Dermis microvascular lymphatic vessel endothelial cell (primary cell): Measurements from ENCODE around the gene HPS4. TPM values are rescaled to one million over a fixed set of nuclear protein-coding genes. Genes with fewer than 3 reads are reported as not detected.
"Not testable (repeated sequence)": the region's sequence is repeated elsewhere in the genome, so short reads cannot be mapped to it uniquely, and the experiment has no call there.

Experiments
- DNase-seq, 2 donors: peaks; one replicate each; pipeline versions ENCODE4 v3.0.0 to v3.0.0-alpha.2; 2010; ENCODE audit warnings: low read depth in 2 of 2
- total RNA-seq: library from RNA; depleted of rRNA; stranded (reverse); fragments of >200 nt; gene quantifications from 2 replicates; pipeline ENCODE4 v1.2.1, GENCODE V29; 2014

The HPS4 gene
- 11.6 and 15.2 TPM in 2 replicates for total RNA-seq

DNA sequence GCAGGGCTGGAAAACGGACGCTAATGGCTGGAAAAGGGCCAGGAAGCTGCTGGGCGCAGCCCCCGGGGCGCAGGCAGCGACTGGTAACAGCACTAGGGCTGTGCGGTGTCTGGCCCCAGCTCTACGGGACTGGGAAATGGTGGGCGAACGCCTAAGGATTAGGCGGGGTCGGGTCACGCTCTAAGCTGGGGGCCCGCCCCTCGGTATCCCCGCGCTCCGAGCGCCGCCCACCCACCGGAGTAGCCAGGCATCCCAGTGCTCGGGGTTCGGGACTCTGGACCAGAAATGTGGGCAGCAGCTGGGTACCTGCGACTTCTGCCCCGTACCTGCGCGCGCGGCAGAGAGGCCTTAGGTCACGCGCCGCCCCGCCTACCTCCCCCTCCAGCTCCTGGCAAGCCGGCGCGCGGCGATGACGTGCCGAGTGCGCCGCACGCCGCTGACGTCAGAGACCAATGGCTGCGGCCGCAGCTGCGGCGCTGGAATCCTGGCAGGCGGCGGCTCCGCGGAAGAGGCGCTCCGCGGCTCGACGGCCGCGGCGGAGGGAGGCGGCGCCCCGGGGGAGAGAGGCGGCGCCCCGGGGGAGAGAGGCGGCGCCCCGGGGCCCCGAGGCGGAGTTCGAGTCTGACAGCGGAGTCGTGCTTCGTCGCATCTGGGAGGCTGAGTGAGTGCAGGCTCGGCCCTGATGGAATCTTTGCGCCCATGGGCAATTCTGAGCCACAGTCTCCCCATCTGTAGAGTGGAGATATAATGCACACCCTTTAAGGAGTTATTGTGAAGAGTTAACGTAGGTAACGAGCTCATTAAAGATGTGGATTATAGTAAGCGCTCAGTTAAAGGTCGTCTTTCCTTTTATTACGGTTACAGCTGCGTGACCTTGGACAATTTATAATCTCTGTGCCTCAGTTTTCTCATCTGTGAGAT lies at the start of gene HPS4, which contains the start of gene SRRD:
Gene HPS4 (minus strand): TSS at position 345 of the 921 bp plus-strand sequence. CDS start 2,021 bp downstream, outside the sequence.
Gene SRRD (plus strand): TSS at position 439 of the 921 bp plus-strand sequence. CDS start 14 bp downstream, at position 453.
- DNase-seq: peak; percentile 75 to 94

DNA sequence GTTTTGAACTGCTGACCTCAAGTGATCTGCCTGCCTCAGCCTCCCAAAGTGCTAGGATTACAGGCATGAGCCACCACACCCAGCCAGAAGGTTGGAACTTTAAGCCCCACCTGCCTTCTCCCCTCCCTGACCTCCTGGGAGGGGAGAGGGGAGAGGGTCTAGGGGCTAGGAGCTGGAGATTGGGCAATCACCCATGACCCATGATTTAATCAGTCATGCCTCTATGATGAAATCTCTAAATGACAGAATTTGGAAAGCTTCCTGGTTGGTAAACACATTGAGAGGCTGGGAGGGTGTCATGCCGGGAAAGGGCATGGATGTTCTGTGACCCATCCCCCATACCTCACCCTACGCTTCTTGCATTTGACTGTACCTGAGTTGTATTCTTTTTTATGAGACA lies 45.8 kb upstream of the HPS4 start:
- DNase-seq: no peak

DNA sequence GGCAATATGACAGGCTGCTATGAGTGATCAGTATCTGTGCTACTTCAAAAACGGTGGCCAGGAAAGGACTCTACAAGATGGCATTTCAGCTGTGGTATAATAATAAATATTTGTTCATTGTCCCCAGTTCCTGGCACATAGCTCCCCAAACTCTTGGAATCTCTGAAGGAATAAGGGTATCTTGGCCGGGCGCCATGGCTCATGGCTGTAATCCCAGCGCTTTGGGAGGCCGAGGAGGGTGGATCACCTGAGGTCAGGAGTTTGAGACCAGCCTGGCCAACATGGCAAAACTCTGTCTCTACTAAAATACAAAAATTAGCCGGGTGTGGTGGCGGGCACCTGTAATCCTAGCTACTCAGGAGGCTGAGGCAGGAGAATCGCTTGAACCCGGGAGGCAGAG lies 44.9 kb upstream of the HPS4 start:
- not testable (repeated sequence) for DNase-seq

DNA sequence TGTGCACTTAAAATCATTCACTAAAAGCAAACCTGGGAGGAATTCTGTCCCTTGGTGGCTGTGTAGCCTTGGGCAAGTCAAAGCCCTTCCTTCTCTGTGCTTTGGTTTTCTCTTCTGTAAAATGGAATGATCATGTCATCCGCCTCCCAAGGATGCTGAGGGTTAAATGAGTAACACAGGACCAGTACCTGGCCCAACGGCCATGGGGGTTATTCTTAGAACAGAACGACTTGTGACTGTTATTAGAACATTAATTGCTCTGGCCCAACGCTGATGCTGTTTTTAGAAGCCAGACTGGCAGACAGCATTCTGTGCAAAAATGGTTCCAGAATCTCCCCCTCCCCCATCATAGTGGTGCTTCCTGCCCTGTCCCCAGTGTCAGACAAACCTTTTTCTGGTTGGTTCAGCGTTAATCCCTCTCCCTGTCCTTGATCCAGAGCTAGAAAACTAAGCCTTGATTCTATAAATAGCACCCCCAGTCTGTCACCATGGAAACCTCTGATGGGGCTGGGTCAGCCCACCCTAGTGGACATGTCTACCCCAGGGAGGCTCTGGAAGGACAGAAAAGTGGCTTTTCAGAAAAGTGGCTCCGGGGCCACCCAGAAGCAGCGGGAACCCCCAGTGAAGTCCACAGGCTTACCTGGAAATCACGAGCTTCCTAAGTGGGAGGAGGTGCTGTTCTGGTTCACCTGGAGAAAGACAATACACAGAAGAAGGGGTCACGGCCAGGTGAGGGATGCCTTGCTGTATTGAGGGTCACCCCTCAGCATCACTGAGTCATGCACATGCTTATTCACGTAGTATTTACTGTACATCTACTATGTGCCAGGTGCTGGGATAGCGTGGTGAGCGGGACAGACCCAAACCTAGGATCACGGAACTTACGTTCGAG lies 44.2 kb upstream of the HPS4 start:
- DNase-seq: no peak

DNA sequence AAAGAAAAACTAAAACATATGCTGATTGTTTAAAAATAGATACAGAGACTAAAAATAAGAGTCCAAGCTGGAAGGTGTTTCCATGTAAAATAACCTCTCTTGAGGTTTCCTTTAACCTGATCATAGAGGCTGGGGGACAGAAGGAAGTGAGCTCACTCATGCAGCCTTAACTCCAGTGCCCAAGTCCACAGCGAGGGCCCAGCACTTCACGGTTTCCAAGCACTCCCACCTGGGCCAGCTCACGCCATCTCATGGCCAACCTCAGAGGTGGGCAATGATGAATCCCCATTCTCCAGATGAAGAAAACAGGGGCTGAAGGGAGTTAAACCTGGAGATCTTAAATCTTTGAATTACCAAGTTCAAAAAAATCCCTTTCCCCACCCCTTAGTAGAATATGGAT lies 43.6 kb upstream of the HPS4 start:
- no peak for DNase-seq

DNA sequence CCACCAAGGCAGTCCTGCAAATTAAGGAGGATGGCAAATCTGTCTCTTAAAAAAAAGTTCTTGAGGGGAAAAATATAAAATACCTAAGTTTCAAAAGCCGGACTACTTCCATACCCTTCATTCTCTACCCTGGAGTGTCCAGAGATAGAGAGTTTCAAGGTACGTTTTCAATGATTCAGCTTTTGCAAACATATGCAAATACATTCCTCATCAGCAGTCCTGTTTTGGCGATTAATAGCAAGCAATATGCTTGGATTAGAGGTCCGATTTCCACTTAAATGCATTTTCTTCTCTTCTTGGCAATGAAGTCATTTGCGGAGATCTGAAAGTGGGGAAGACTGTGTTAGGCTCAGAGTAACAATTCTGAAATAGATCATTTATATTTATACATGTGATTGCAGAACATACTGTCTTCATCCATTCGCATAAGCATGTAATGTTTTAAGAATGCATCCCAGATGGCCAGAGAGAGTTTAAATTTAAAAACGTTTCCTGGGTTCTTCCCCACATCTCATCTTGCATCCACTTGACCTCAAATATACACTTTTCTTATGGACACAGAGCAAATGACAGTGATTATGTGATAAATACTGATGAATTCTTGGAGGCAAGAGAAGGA lies 42.5 kb upstream of the HPS4 start:
- no peak for DNase-seq

DNA sequence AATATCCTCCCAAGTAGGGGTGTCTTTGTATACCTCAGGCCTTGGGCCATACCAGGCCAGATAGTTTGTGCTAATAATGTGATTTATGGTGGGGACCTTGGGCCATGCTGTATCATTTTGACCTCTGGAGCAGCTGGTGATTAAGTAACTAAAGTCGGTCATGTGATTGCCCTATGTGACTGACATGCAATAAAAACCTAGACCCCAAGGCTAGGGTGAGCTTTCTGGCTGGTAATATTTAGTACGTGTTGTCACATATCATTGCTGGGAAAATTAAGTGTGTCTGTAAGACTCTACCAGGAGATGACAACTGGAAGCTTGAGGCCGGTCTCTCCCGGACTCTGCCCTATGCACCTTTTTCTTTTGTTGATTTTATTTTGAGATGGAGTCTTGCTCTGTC lies 41.3 kb upstream of the HPS4 start:
- no peak for DNase-seq

DNA sequence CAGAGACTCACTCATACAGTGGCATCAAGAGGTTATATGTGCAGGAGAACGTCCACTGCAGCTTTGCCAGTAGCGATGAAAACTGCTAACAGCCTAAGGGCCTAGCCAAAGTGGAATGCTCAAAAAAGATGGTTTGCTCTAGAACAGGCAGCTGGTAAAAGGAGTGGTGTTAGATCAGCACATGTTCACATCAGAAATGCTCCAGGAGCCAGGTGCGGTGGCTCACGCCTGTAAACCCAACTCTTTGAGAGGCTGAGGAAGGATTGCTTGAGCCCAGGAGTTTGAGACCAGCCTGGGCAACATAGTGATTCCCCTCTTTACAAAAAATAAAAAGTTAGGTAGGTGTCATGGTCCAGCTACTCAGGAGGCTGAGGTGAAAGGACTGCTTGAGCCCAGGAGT lies 39.0 kb upstream of the HPS4 start:
- DNase-seq: no peak

DNA sequence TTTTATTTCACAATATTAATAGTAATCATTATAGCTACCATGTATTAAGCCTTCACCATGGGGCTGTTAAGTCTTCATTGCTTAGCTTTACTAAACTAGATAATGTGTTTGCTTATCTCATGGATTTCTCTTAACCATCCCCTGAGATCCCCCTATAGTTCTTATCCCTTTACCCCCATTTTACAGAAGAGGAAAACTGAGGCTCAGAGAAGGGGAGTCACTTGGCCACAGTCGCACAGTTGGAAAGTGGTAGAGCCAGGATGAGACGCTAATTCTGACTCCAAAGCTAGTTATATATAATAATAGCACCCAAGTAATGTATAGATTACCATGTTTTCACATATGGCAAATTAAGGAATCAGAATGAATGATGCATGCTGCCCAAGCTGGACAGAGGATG lies 38.4 kb upstream of the HPS4 start:
- no peak for DNase-seq

DNA sequence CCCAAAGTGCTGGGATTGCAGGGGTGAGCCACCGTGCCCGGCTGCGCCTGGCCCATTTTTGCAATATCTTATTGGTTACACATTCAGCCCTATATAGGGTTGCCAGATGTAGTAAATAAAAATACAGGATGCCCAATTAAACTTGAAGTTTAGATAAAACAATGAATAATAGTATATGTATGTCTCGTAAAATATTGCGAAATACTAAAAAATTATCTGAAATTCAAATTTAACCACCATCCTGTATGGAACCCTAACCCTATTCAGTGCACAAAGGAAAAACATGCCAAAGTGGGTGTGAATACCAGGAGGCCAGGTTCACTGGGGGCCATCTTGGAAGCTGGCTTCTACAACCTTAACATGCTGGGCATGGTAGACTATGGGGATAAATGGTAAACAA lies 33.8 kb upstream of the HPS4 start:
- no peak for DNase-seq

DNA sequence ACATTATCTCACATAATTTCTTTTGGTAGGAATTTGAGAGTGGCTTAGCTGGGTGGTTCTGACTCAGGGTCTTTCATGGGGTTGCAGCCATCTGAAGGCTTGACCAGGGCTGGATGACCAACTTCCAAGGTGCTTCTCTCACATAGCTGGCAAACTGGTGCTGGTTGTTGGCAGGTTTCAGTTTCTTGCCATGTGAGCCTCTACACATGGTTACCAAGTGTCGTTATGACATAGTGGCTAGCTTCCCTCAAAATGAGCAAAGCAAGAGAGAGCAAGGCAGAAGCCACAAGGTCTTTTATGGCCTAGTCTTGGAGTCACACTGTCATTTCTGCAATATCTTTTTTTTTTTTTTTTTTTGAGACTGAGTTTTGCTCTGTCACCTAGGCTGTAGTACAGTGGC lies 32.9 kb upstream of the HPS4 start:
- no peak for DNase-seq

DNA sequence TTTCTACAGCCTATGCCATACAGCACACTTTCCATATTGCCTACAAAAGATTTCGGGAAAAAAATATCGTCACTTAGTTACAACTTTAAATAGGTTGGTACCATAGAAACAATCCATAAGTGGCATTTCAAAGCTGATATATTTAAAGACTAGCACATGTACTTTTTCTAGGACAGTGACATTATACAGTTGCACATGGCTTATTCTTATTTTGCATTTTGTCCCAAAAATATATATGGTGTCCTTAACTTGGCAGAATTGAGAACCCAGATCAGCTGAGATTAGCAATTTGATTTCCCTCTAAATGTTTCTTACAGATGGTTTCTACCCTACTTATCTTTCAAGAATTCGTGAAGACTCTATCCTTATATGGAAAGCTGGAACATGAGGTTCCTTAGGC lies 32.3 kb upstream of the HPS4 start:
- DNase-seq: no peak

DNA sequence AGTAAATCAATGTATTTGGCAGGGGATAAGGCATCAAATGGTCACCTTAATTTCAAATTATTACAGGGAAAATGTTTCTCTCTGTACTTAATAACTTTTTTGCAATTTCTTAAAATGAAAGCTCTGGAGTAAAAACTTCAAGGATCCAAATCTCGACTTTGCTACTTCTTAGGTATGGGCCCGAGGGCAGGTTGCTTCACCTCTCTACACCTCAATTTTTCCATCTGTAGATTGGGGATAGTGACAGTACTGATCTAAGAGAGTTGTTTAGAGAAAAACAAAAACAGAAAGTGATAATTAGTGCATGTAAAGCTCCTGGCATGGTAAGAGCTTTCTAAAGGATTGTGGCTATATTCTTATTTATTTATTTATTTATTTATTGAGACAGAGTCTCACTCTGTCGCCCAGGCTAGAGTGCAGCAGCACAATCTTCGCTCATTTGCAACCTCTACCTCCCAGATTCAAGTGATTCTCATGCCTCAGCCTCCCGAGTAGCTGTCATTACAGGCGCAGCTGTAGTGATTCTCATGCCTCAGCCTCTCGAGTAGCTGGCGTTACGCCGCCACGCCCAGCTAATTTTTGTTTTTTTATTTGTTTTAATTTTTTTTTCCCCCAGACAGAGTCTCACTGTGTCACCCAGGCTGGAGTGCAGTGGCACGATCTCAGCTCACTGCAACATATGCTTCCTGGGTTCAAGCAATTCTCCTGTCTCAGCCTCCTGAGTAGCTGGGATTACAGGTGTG lies 31.0 kb upstream of the HPS4 start:
- no peak for DNase-seq

DNA sequence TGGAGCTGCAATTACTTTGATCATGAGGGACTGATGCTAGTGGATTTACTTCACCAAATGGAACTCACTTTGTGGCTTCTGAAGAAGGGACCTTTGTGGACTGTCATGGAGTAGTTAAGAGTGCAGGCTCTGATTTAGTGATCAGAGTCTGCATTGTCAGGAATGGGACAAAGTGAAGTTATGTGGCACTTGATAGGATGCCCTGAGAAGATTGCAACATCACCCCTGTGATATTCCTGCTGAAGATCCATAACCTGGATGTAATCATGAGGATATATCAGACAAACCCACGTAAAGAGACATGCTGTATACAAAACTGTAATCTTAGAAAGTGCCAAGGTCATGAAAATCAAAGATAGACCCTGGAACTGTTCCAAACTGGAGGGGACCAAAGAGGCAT lies 30.3 kb upstream of the HPS4 start:
- no peak for DNase-seq

DNA sequence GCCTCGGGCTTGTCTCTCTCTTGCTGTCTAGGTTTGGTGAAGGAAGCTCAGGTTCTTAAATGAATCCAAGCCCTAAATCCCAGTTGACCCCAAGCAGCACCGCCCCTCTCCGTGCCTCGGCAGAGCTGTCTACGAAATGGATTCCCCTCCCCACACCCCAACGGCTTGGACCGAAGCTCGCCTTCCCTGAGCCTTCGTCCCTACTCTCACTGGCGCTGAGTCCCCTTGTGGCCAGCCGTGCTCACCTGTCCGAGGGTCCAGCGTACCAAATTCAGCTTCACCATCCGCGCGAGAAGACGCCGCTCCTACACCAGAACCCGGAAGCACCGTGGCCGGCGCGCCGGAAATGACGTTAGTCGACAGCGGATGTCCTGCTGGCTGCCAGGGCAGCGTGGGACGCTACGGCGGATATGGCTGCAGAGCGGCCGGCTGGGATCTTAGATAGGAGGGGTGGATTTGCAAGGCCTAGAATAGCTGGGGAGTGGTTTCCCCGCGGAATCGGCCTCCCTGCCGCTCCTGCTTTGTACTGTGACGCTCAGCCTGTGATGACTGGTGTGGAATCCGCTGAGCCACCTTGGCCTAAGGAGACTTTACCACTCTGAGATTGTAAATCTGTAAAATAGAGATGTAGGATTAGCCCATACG lies 28.7 kb upstream of the HPS4 start, which contains the start of gene TFIP11:
Gene TFIP11 (minus strand): TSS at position 325 of the 645 bp plus-strand sequence. CDS start 2,201 bp downstream, outside the sequence.
- DNase-seq: peak; percentile 84 to 96

DNA sequence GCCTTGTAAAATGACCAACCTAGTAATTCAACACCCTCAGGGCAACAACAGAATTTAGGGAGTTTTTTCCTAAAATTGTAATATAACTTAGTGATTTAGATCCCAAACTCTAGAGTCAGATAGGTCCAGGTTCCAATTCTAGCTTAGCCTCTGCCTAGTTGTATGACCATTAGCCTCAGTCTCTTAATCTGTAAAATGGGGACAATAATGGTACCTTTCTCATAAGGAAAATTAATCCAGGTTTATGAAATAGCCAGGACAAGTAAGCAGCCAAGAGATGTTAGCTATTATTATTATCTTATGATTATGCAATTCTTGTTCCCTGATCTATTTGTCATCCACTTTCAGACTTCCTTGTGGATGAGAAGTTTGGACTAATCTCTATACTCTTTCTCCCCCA lies 24.6 kb upstream of the HPS4 start:
- no peak for DNase-seq

DNA sequence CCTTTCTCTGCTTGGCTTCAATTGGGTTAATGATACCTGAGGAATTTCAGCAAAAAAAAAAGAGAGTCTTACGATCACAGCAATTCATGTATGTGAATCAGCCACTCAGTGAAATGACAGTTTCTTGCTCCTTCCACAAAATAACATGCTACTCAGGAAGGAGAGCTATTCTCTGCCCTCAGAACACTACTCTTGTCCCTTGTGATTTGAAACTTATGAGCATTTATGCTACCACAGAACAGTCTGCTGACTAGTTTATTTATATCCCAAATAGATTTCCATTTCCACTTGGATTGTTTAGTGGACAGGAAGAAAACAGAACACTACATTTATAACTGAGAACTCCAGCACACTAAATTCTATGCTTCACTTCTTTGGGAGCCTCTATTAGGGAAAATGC lies 20.2 kb upstream of the HPS4 start:
- DNase-seq: no peak

DNA sequence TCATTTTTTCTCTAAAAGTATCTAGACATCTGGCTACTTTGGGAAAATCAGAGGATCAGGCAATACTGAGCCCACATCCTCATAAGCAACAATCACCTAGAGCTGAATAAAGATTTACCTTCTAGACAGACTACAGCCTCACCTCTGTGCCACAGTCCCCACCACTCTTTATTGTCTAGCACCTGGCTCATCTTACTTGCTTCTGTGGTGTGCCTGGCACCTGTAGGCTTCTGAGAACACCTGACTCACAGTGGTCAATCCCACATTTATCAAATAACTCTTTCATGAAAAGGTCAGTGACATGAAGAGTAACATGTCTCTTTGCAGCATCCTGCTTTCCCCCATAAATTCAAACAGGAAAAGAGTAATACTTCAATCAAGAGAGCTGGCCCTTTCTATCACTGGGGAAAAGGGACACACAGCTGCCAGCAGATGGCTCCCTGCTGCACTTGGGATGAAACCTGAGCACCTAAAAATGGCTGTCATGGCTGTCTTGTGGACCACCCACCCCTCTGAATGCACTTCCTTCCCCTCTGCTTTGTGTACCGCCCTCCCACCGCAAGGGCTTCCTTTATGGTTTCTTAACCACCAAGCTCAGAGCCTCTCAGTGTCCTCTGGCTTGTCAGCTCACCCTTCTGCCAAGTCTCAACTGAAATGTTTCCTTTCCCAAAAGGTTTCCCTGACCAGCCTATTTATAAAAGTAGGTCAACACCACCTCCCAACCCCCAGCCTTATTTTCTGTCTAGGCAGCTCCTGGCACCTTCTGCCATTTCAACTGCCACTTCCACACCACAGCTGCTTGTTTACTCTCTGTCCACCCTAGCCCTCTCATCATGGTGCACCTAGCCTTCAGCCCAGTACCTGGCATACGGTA lies 19.3 kb upstream of the HPS4 start:
- DNase-seq: peak; percentile 20 to 70

DNA sequence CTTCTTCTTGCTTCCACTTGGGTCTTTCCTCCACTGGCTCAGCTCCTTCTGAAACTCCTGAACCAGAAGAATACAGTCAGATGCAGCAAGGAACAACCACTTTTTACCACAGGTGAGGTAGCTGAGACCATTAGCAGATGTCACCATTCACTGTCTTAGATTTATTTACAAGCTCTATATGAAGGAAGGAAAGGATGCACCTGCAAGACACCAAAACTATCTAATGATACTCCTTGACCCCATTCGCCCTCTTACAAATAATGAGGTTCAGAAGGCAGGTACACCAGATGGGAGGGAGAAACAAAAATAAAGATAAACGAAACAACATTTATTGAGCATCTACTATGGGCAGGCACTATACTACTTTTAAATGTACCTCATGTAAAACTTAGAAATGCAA lies 18.4 kb upstream of the HPS4 start:
- no peak for DNase-seq
